GM18868 (cell line): ENCODE measurements around the gene EPB41L3.

Source experiments
- ATAC-seq: cut with Tn5 transposase; IDR thresholded peaks from one replicate; pipeline ENCODE4 v1.9.1; 2021; ENCODE audit warnings: mild to moderate bottlenecking, moderate library complexity; ENCODE audit not compliant: unreplicated experiment

The EPB41L3 gene

GRCh38 chr18:5419030-5419429 lies 124.8 kb downstream of the EPB41L3 start:
- no peak for ATAC-seq

DNA sequence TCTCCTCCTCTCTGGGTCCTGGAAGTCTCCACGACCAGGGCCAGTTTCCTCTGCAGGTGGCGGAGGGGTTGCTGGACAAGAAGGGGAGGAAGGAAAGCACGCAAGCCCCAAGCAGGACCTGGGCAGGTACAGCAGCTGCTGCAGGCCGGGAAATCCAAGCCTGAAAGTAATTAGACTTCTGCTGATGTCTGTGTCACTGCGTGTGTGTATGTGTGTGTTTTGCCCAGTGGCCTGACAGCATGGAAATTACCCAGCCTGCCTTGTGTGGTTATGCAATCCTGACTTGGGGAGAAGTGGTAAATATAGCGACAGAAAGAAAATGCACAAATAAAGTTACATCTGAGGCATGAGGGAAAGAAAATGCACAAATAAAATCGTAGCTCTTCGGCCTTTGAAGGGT lies 126.5 kb downstream of the EPB41L3 start:
- ATAC-seq: no peak

GRCh38 chr18:5416112-5416511 lies 127.7 kb downstream of the EPB41L3 start:
- no peak for ATAC-seq

- ATAC-seq: no peak
These were observed 128.1 kb downstream of the EPB41L3 start for GRCh38 chr18:5415665-5416064.

- ATAC-seq: no peak
These were observed 128.8 kb downstream of the EPB41L3 start for GRCh38 chr18:5415031-5415430.

GRCh38 chr18:5414546-5414945 lies 129.3 kb downstream of the EPB41L3 start:
- no peak for ATAC-seq

GRCh38 chr18:5413447-5413846 lies 130.3 kb downstream of the EPB41L3 start:
- ATAC-seq: no peak

DNA sequence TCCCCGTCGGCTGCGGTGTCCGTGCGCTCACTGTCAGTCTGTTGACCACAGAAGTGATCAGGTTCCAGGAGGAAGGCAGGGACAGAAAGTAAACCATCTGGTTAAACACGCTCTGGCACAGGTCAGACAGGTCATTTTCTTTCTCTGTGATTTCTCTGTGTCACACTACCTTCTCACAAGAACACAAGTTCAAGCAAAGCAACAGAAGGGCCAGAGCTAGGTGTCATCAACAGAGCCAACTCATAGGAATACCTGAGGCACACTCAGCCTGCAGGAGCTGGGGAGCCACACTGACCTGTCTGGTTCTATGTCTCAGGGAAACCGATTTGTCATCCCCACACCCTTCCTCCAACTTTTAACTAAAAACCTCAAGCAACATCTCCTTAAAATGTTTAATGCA lies 133.2 kb downstream of the EPB41L3 start:
- no peak for ATAC-seq

DNA sequence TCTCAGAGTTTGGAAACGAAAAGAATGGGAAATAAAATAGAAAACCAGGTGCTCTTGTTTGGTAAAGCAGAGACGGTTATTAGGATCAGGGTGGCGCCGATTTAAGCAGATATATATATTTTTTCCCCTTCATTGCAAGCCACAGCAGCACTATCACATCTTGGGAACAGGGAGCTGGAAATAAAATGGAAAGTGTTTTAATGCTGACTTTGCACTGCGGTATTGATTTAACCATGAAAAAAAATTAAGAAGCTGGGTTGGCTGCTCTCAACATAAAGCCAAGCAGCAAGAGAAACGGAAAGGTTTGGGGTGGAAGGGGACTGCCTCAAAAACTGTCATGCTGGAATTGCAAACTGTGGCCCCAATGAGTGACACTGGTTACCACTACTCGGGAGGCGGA lies 145.5 kb downstream of the EPB41L3 start:
- no peak for ATAC-seq

DNA sequence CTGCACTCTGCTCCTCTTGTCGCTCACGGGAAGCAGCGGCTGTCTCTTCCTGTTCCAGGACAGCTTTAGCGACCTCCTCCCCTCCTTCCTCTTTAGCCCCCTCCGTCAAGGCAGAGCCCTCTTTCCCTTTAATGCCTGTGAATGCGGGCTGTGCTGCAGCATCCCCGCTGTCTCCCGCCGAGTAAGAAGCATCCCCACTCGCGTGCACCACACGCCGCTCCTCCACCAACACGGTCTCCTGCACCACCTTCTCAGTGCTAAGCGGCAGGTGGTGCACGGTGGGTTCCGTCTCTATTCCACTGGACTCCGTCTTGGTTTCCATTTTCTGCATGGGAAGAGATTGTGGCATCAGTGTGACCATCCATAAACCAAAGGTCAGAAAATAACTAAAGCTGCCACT lies 146.7 kb downstream of the EPB41L3 start:
- ATAC-seq: no peak

DNA sequence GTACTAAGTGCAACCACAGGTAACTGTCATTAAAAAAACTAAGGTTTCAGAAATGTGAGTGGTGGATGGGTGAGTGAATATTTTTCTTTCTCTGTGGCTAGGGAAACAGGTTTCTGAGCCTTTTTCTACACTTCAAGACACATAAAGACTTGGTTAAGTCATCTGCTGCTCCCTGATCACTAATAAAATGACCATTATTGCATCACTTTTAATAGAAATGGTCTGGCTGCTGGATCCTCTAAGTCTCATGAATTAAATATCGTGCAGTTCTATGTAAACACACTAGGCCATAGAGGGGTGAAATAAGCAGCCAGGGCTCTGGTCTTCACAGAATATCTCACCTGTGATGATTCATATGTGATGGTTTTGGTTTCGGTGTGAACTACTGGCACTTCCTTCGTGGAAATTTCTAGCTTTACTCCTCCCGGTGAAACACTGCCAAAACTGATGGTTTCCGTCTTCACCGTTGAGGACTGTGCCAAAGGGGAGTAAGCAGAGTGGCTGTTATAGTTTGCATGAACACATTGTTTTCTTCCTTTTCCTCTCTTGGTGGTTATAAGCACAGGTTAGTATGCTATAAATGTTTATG lies 147.8 kb downstream of the EPB41L3 start:
- ATAC-seq: peak; percentile 53

DNA sequence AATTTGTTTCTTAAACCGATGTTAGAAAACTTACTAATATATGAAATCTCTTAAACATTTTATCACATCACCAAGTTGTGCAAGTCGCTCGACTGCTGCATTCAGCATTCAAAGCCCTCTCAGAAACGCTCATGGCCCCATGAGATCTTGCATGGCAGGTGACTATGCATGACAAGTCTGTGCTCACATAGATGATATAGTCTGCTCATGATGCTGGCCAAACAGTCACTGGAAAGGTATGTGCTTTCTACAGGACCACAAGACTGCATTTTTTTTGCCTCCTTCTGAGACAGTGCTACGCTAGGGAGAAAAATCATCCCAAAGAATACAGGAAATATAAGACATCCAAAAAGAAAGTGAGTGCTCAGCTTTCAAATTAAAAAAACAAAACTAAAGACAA lies 150.0 kb downstream of the EPB41L3 start:
- ATAC-seq: no peak

DNA sequence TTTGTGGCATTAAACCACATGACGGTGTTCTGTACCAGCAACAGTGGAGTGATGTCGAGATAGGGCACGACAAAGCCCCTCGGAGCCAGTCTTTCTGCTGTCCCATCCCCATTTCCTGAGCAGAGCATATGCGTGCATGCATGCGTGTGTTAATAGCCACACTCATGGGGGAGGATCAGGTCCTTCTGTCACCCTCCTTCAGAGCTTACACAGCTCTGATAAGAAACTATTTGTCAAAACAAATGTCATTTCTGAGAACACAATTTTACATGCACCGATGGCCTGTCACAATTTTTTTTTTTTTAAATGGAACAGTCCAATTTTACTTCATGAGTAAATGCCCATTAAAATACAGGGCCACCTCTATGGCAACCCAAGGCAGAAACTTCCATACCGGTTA lies 152.4 kb downstream of the EPB41L3 start:
- ATAC-seq: no peak

- ATAC-seq: no peak
These were observed 154.4 kb downstream of the EPB41L3 start for GRCh38 chr18:5389356-5389755.

DNA sequence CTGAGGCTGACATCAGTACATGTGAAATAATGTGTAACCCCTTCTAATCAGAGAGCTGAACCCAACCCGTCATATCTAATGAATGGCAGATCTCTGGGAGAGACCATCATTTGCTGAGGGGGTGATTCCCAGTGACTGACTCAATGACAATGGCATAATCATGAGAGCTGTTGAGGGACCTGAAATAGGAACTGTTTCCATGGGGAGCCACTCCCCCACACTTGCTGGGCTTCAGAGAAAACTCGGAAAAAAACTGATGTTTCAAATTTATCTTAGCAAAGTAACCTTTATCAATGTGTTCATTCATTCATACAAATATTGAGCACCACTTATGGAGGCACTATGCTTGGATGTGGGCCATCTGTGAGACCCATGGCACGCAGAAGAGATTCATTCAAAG lies 154.9 kb downstream of the EPB41L3 start:
- no peak for ATAC-seq

DNA sequence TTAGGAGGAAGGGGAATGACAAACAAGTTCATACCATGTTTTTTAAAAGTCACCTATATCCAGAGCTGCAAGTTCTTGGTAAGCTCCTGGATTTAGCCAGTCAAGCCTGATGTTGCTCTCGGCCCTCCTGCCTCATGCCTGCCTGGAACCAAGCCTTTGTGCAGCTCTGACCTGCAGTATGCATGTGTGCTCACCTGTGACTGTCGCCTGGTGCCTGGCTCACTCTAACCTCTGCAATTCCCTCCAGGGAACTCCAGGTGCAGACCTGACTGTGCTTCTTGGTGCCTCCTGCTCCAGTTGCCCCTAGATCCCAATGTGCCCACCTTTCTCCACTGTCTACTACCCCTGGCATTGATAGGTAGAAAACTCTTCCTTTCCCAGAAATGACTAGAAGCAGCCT lies 163.2 kb downstream of the EPB41L3 start:
- no peak for ATAC-seq

DNA sequence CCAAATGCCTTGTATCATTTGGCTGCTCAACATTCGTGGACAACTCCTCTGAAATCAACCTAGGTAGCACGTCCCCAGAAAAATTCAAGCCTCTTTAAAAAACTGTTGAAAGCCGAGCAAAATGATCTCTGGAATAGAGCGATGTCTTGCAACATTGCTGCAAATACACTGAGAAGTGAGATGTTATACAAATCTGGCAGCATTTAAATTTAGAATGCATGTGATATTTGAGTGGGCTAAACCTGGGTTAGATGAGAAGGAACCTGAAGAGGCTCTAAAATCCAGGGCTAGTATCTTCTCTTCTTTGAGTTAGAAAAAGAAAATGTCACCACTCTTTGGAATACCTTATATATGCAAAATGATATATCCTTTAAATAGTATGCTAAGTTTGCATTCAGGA lies 166.8 kb downstream of the EPB41L3 start:
- no peak for ATAC-seq

- no peak for ATAC-seq
These were observed 173.5 kb downstream of the EPB41L3 start for GRCh38 chr18:5370332-5370731.

DNA sequence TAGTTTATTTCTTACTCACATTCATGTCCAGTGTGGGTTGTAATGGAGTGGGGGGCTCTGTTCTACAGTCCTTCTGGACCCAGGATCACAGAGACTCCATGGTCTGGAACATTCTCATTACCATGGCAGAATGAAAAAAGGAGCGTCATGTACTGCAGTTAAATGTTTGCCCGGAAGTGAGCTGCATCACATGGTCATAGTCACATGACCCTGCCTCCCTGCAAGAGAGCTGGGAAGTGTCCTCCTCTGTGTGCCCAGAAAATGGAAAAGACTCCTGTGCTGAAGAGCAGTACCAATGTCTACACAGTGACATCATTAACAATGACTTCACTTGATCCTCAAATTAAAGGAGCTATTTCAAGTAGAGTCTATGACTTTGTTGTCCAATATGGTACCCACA lies 174.3 kb downstream of the EPB41L3 start:
- no peak for ATAC-seq

- no peak for ATAC-seq
These were observed 178.4 kb downstream of the EPB41L3 start for GRCh38 chr18:5365443-5365842.

DNA sequence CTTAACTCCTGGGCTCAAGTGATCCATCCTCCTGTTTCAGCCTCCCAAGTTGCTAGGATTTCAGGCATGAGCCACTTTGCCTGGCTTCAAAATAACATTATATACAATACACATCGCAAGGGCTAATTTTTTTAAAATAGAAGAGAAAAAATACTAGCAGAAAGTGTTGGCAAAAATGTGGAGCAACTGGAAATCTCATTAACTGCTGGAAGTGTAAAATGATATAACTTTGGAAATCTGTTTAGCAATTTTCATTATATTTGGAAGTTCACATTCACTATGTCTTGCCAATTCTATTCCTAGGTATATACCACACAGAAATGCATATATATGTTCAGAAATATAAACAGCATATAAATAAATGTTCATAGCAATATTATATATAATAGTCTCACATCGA lies 193.2 kb downstream of the EPB41L3 start:
- ATAC-seq: no peak
